Measurements from ENCODE around the gene CXCL14. TPM values are rescaled to one million over a fixed set of nuclear protein-coding genes. Genes with fewer than 3 reads are reported as not detected.

CXCL14 gene
- total RNA-seq, 1 donor from 2014 or later = 0.38 TPM

- Histone ChIP-seq H3K4me3 (no peak overlapping the region), H3K4me1 (peaks cover 3% of the 10 kb centered on the region), H3K27ac (no peak overlapping the region), H3K9me3 (no peaks in the 10 kb centered on the region), H3K36me3 (no peaks in the 10 kb centered on the region), H3K27me3 (peaks cover 51% of the 10 kb centered on the region)
- intact Hi-C loops (cut with DNase I) = no loop called here
- DNase-seq (no peak), ATAC-seq (no peak)
- TF ChIP-seq, protein P1, sequence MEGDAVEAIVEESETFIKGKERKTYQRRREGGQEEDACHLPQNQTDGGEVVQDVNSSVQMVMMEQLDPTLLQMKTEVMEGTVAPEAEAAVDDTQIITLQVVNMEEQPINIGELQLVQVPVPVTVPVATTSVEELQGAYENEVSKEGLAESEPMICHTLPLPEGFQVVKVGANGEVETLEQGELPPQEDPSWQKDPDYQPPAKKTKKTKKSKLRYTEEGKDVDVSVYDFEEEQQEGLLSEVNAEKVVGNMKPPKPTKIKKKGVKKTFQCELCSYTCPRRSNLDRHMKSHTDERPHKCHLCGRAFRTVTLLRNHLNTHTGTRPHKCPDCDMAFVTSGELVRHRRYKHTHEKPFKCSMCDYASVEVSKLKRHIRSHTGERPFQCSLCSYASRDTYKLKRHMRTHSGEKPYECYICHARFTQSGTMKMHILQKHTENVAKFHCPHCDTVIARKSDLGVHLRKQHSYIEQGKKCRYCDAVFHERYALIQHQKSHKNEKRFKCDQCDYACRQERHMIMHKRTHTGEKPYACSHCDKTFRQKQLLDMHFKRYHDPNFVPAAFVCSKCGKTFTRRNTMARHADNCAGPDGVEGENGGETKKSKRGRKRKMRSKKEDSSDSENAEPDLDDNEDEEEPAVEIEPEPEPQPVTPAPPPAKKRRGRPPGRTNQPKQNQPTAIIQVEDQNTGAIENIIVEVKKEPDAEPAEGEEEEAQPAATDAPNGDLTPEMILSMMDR (IDR thresholded peaks at IDR 0.05) = no peak
Observed at GRCh38 chr5:135549413-135549812, 29.4 kb downstream of the CXCL14 start.

DNA sequence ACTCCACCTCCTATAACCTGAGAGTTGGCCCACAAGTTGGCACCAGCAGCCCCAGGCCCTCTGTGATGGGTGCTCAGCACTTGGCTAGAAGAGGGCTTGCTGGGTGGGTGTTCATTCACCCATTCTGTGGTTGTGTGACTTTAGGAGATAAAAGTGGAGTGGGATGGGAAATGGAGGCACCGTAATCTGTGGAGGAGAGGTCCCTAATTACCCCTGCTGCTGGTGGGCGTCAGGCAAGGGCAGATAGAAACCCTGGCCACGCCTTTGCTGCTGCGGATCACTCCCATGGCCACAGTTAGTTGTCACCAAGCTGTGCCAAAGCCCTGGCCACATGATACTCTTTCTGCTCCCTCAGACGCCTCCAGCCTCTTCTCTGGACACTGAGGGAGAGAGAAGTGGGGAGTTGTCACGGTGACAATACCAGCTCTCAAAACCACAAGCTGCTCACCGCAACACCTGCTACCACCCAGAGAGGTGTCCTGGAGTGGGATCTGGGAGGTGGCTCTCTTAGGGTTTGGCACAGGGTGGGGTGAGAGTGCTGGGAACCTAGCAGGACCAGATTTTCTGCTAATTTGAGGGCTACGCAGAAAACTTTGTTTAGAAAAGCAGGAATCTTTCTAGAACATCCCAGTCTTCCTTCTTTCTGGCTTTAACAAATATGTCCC lies 31.1 kb downstream of the CXCL14 start:
- ATAC-seq (no peak), DNase-seq (no peak)
- Histone ChIP-seq H3K36me3 (no peaks in the 10 kb centered on the region), H3K27me3 (peaks cover 59% of the 10 kb centered on the region), H3K9me3 (no peaks in the 10 kb centered on the region), H3K4me1 (peaks cover 16% of the 10 kb centered on the region), H3K4me3 (no peak overlapping the region), H3K27ac (no peak overlapping the region)
- TF ChIP-seq, protein P1 (IDR thresholded peaks at IDR 0.05) = no peak
- intact Hi-C loops (cut with DNase I) = no loop called here

DNA sequence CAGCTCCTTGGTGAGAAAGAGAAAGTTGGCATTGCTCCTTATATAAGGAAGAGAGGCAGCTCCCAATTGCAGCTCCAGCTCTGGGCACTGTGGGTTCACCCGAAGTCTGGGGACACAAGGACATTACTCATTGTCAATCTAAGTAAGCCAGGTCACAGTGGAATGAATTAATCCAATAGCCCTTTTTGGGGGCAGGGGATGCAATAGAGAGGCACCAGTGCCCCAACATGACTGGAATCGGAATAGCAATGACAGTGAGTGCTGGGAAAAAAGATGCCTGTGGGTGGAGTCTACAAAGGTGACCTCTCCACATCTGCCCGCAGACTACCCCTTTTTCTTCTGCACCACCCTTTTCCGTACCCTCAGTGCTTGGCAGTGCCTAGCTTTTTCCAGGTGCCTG lies 31.9 kb downstream of the CXCL14 start:
- Histone ChIP-seq H3K27ac (no peak overlapping the region), H3K36me3 (no peaks in the 10 kb centered on the region), H3K27me3 (peaks cover 66% of the 10 kb centered on the region), H3K4me1 (peaks cover 16% of the 10 kb centered on the region), H3K4me3 (no peak overlapping the region), H3K9me3 (no peaks in the 10 kb centered on the region)
- ATAC-seq (no peak), DNase-seq (no peak)
- intact Hi-C loops (cut with DNase I) = no loop called here
- TF ChIP-seq, protein P1 (IDR thresholded peaks at IDR 0.05) = no peak

DNA sequence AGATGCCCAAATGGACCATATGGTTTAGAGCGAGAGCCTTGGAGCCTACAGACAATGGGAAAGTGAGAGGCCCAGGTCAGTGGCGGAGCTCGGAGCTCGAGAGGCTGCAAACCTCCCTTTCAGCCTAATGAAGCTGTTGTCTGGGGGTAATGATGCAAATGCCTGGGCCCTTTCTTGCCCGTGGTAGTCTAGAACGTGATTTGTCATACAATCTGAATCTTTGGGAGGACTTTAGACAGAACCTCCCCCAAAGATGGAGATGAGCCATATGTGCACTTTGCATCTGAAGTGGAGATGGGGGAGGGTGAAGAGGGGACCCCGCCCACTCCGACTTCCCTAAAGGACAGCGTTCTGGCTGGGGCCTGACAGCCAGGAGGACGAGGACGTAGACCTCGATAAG lies 32.7 kb downstream of the CXCL14 start:
- Histone ChIP-seq H3K4me1 (peaks cover 16% of the 10 kb centered on the region), H3K27me3 (peaks cover 73% of the 10 kb centered on the region), H3K27ac (no peak overlapping the region), H3K4me3 (no peak overlapping the region), H3K36me3 (no peaks in the 10 kb centered on the region), H3K9me3 (no peaks in the 10 kb centered on the region)
- TF ChIP-seq, protein P1 (IDR thresholded peaks at IDR 0.05) = no peak
- ATAC-seq = no peak
- DNase-seq = no peak
- intact Hi-C loops (cut with DNase I) = no loop called here

GRCh38 chr5:135545099-135545498 lies 33.7 kb downstream of the CXCL14 start:
- H3K27me3 ChIP-seq = peaks cover 76% of the 10 kb centered on the region
- ATAC-seq = no peak

More at GRCh38 chr5:135545099-135545498, 33.7 kb downstream of the CXCL14 start:
- no peak overlapping the region for H3K27ac ChIP-seq
- H3K4me1 ChIP-seq = peaks cover 16% of the 10 kb centered on the region
- H3K36me3 ChIP-seq = no peaks in the 10 kb centered on the region
- TF ChIP-seq, protein P1 (IDR thresholded peaks at IDR 0.05) = no peak
- H3K9me3 ChIP-seq = no peaks in the 10 kb centered on the region
- intact Hi-C loops (cut with DNase I) = no loop called here
- peak overlapping the region; percentile 43 for H3K4me3 ChIP-seq
- no peak for DNase-seq
